Measurements from ENCODE around the gene LRRC7. TPM values are rescaled to one million over a fixed set of nuclear protein-coding genes. Genes with fewer than 3 reads are reported as not detected.
A peak's percentile ranks its signal among the peaks of the same experiment; 100 is the strongest.
"Not testable (repeated sequence)": the region's sequence is repeated elsewhere in the genome, so short reads cannot be mapped to it uniquely, and the experiment has no call there.

Gene LRRC7
- total RNA-seq, 6 experiments from 2014 or later: 0.09 to 0.33 (median 0.23) TPM

GRCh38 chr1:70039485-70039884 is 471.8 kb downstream of the LRRC7 start:
- Mint-ChIP-seq H3K4me3 (no peak overlapping the region), H3K9me3 (no peaks in the 10 kb centered on the region), H3K4me1 (ENCODE audit: low read depth) (peaks cover 24% of the 10 kb centered on the region), H3K27me3 (ENCODE audit: insufficient read depth) (no peaks in the 10 kb centered on the region; the same call in 1 of the 2 replicates), H3K27ac (no peak overlapping the region), H3K36me3 (ENCODE audit: low read depth) (no peaks in the 10 kb centered on the region)
- no peak for DNase-seq
- no peak for TF ChIP-seq CTCF (IDR thresholded peaks at IDR 0.05)

- no peak overlapping the region for H3K4me3 Mint-ChIP-seq
- no peaks in the 10 kb centered on the region for H3K9me3 Mint-ChIP-seq
- H3K27me3 Mint-ChIP-seq (ENCODE audit: insufficient read depth): no peaks in the 10 kb centered on the region
- no peak for DNase-seq
- no peak overlapping the region for H3K27ac Mint-ChIP-seq
- TF ChIP-seq CTCF (IDR thresholded peaks at IDR 0.05): no peak
- H3K36me3 Mint-ChIP-seq (ENCODE audit: low read depth): no peaks in the 10 kb centered on the region
- H3K4me1 Mint-ChIP-seq (ENCODE audit: low read depth): peaks cover 37% of the 10 kb centered on the region
Observed at GRCh38 chr1:70041317-70042045, 473.8 kb downstream of the LRRC7 start.

GRCh38 chr1:70042090-70042731 is 474.5 kb downstream of the LRRC7 start:
- H3K36me3 Mint-ChIP-seq (ENCODE audit: low read depth): no peaks in the 10 kb centered on the region
- H3K27ac Mint-ChIP-seq: no peak overlapping the region
- DNase-seq: no peak
- H3K4me1 Mint-ChIP-seq (ENCODE audit: low read depth): peaks cover 37% of the 10 kb centered on the region
- no peak overlapping the region for H3K4me3 Mint-ChIP-seq
- no peaks in the 10 kb centered on the region for H3K9me3 Mint-ChIP-seq
- H3K27me3 Mint-ChIP-seq (ENCODE audit: insufficient read depth): no peaks in the 10 kb centered on the region
- no peak for TF ChIP-seq CTCF (IDR thresholded peaks at IDR 0.05)

- Mint-ChIP-seq H3K27ac (no peak overlapping the region), H3K27me3 (ENCODE audit: insufficient read depth) (no peaks in the 10 kb centered on the region), H3K9me3 (no peaks in the 10 kb centered on the region), H3K36me3 (ENCODE audit: low read depth) (no peaks in the 10 kb centered on the region), H3K4me3 (no peak overlapping the region), H3K4me1 (ENCODE audit: low read depth) (peaks cover 44% of the 10 kb centered on the region)
- DNase-seq: peak; percentile 64
- TF ChIP-seq CTCF (IDR thresholded peaks at IDR 0.05): no peak
Observed at GRCh38 chr1:70043804-70044203, 476.1 kb downstream of the LRRC7 start.

GRCh38 chr1:70044832-70045231 is 477.1 kb downstream of the LRRC7 start:
- peak; percentile 60 for DNase-seq

GRCh38 chr1:70045581-70045980 is 477.9 kb downstream of the LRRC7 start:
- H3K27me3 Mint-ChIP-seq (ENCODE audit: insufficient read depth); H3K27ac Mint-ChIP-seq; H3K36me3 Mint-ChIP-seq (ENCODE audit: low read depth); DNase-seq; H3K9me3 Mint-ChIP-seq: not testable (repeated sequence)
- Mint-ChIP-seq H3K4me3 (peak overlapping the region; percentile 19), H3K4me1 (ENCODE audit: low read depth) (peaks cover 44% of the 10 kb centered on the region)

More at GRCh38 chr1:70044832-70045231, 477.1 kb downstream of the LRRC7 start:
- TF ChIP-seq CTCF (IDR thresholded peaks at IDR 0.05): no peak
- Mint-ChIP-seq H3K4me3 (peak overlapping the region; percentile 19), H3K27me3 (ENCODE audit: insufficient read depth) (no peaks in the 10 kb centered on the region), H3K4me1 (ENCODE audit: low read depth) (peaks cover 44% of the 10 kb centered on the region), H3K36me3 (ENCODE audit: low read depth) (no peaks in the 10 kb centered on the region), H3K9me3 (no peaks in the 10 kb centered on the region), H3K27ac (peak overlapping the region; percentile 48; the same call in 1 of the 2 replicates)
